ENCODE data around the gene ANKH.

The ANKH gene

GRCh38 chr5:14790220-14790619 is 81.4 kb downstream of the ANKH start:
- no peak for DNase-seq (ENCODE audit: low spot score)

- no peak for DNase-seq (ENCODE audit: low spot score)
Measured at GRCh38 chr5:14787801-14788579, 83.6 kb downstream of the ANKH start.

GRCh38 chr5:14783691-14784090 is 87.9 kb downstream of the ANKH start:
- DNase-seq (ENCODE audit: low spot score): no peak

DNA sequence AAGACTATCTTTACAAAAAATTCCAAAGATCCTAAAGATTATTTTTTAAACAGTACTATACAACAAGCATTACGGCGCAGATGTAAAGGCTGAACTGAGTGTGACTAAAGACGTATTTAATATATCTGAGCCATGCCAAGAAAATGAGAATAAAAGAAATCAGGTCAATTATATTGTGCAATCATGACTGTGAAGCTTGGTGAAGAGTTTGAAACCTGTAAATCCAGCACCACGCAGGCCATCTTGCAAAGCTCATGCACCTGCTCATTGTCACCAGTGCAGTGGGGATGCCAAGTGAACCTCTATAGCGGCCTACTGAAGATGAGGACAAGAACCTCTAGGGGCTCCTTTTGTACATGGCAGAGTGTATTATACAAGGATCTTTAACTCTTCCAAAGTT is 89.0 kb downstream of the ANKH start:
- no peak for DNase-seq (ENCODE audit: low spot score)

DNA sequence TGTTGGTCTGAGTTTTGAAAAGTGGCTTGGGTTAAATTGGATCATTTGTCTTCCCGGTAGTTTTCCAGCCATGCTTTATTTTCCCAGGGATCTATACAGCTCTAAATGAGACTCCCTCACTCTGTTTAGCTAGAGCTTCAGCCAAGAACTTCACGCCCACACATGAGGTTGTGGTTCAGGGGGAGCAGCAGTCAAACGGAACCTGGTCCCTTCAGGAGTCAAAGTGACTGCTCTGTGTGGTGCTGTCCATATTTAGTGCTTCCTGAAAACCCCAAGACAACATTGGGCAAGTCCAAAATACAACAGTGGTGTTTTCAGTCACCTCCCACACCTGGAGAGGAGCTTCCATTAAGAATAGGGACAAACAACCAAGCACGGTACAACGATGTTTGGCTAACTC is 90.5 kb downstream of the ANKH start:
- DNase-seq (ENCODE audit: low spot score): no peak

DNA sequence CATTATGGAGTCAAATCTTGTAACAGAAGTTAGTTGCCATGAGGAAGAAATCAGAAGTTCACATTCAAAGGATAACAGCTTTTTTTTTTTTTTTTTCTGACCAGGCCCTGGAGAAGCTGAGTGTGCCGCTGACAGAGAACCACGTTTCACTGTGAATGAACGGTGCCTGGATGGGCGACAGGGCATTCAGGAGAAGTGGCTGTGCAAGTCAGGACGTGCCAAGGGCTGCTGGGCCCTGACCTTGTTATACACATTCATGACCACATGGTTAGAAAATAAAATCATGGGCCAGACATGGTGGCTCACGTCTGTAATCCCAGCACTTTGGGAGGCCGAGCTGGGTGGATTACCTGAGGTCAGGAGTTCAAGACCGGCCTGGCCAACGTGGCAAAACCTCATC is 91.6 kb downstream of the ANKH start:
- no peak for DNase-seq (ENCODE audit: low spot score)

- no peak for DNase-seq (ENCODE audit: low spot score)
Measured at GRCh38 chr5:14778792-14779070, 92.8 kb downstream of the ANKH start.

DNA sequence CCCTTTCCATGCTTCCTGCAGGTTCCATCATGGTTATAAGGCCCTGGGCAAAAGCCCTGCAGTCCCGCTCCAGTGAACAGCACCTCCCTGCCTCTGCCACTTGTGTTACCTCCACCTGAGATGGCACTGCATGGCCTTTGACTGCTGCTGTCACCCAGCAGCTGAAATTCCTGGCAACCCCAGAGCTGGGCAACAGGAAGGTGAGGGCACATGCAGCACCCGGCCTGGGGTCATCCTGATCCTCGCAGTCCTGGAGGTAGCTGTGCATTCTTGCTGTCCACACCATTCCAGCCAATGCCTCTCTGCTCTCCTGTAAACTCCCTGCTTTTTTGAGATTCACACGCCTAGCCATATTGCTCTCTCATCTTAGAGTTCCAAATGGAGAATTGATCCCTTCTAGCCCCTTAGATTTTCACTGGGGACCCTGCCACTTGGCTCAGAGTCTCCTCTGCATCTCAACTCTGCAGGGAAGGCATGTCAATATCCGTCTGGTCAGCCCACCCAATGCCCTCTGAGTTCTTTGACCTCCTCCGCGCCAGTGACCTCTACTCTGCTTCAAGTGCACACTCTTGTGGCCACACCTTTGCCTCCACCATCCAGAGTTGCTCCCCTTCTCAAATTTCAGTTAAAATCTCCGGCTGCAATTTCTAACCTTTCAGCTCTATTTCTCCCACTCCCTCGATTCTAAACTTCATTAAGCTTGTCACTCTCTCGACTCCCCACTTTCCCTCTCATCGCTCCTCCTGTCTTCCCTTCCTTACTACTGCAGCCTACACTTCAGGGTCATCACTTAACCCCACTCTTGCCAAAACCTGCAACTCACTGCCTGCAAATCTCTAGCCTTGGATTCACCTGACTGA is 93.4 kb downstream of the ANKH start:
- no peak for DNase-seq (ENCODE audit: low spot score)

DNA sequence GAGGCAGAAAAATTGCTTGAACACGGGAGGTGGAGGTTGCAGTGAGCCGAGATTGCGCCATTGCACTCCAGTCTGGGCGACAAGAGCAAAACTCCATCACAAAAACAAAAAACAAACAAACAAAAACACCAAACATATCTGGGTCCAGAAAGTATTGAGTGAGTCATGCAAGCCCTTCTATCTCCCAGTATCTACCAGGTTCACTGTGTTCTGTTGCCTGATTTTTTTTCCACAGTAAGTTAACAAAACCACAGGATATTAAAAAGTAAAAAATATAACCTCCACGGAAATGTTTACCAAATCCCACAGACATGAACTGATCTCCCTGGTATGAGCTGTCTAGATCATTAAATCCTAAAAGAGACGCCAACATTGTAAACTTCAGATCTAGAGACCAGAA is 94.4 kb downstream of the ANKH start:
- no peak for DNase-seq (ENCODE audit: low spot score)

DNA sequence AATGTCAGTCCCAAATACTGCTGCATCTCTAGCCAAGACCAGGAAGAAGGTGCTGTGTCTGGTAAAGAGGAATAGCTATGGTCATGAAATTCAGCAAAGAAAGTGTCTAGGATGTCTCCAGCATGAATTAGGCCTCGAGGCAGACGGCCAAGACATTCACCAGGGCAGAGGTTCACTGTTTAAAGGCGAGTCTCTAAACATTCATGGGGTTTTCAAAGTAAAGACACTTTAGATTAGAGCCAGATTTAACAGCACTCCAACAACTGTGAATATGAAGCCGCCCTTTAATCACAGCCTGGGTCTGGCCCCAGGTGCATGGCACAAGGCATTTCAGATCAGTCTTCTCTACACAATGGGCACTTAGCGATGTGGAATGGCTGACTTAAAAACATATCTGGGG is 95.0 kb downstream of the ANKH start:
- DNase-seq (ENCODE audit: low spot score): no peak

DNA sequence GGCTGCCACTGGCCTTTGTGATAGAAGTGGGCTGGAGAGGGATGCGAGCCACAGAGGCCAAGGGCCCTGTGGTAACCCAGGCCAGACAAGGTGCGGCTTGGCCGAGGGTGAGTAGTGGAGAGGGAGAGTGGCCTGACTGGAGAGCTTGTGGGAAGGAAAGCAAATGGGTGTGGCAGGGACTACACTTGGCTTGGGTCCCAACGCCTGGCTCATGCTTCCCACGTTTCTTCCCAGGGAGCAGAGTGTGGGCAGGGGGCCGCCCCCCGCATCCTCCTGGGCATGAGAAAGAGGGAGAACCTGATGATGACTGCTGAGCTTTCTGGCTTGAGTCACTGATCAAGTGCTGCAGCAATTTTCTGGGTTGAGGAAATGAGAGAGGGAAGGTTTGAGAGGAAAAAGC is 95.7 kb downstream of the ANKH start:
- no peak for DNase-seq (ENCODE audit: low spot score)

DNA sequence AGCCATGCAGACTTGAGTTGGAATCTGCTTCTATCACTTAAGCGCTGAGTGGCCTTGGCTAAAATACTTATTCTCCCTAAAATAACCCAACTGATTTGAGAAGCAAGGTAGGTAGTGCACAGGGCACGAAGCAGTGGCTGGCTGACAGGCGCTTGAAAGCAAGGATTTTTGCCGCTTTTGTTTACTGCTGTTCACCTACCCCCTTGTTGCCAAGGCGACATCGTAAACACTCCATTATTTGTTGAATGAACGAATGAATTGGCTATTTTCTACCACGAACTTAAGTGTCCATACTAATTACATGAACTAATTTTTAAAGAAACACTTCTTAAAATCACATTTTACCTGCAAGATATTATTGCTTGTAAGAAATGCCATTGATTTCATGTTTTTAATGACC is 98.0 kb downstream of the ANKH start:
- DNase-seq (ENCODE audit: low spot score): no peak

GRCh38 chr5:14771972-14772371 is 99.6 kb downstream of the ANKH start:
- DNase-seq (ENCODE audit: low spot score): no peak

GRCh38 chr5:14771189-14771588 is 100.4 kb downstream of the ANKH start:
- DNase-seq (ENCODE audit: low spot score): no peak

- DNase-seq (ENCODE audit: low spot score): no peak
Measured at GRCh38 chr5:14768508-14769365, 102.8 kb downstream of the ANKH start.

DNA sequence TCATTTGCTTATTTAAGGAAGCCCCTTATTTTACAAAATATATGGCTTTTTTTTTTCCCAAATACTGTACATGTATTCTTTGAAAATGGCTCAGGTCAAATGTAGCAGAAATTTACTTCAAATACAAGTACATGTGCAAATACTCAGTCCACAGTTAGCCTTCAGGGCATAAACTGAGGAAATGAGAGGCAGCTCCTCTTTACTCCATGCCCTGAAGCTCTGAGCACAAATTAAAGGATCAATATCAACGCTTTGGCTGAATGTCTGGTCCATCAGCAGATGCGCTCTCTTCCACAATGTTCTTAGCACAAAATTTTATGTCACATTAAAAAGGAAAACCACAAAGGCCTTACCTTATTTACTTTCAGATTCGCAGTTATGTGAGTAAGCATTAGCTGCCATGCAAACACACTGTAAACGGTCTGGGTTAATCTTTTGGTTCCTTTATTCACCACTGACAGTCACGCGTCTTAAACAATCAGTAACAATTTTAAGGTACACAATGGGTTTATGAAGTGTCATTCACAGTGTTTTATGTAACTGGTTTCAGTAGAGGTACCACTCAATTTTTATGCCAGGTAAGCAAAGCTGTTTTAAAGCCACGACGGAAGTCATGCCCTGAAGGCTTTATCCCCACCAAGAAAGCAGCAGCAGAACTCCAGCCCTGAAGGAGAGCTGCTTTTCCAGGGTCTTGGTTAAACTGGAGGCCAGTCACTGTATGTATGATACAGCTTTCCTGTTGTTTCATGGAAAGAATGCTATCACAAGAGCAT is 103.7 kb downstream of the ANKH start:
- peak; percentile 25 for DNase-seq (ENCODE audit: low spot score)

DNA sequence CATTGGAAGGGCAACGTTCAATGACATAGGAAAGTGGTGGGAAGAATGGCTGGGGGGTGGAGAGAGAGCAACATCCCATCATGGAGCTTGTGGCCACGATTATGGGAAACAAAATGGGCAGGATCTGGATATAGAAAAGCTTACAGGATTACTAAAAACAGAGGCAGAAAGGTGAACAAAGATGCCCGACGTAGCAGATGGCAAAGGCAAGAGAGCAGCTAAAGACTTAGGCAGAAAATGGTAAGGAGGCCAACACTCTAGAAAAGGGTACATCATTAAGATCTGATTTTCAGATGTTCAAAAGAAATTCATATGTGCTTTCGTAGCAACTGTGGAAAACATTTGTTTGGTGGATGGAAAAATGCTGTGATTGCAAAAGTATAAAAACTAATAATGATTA is 104.5 kb downstream of the ANKH start:
- no peak for DNase-seq (ENCODE audit: low spot score)

- no peak for DNase-seq (ENCODE audit: low spot score)
Measured at GRCh38 chr5:14766584-14766983, 105.0 kb downstream of the ANKH start.

DNA sequence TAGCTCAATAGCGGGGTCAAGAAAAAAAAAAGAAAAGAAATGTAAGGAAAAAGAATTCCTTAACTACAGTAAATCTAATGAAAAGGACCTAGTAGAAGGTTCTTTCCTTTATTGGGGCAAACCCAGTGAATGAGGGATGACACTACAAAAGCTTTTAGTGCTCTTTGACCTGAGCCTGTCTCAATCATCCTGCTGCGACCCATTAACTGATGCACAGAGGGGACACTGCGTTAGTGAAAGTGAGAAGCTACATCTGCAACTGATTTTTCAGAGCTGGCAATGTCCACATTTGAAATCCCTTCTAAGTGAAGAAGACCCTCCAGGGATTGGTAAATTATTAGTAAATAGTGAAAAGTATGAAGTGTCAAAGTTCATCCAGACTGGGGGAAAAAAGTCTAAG is 106.0 kb downstream of the ANKH start:
- no peak for DNase-seq (ENCODE audit: low spot score)

DNA sequence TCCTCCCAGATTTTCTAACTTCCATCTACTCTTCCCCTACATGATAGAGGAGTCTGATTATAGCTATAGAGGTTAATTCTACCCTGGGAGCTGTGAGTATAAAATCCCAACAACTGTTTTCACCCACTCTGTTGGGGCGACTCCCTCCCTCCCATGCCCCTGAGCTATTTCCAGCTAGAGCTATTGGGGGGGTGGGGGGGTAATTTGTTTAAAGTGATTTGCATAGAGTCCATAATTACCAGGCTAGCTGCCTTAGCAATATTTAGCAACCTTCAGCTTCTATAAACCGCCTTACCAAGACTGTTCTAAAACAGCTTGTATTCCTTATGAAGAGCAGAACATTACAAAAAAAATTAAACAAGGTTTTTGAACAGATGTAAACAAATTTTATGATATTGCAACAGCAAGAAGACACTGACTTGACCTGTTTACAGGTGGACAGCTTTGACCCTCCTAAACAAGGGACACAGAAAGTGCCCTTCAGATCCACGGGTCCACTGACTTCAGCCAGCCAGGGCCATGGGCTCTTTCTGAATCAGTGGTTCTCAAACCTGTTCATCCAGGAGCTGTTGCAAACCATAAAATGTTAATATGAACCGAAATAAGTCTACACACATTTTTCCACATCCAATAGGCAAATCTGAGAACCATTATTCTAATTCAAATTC is 108.9 kb downstream of the ANKH start:
- DNase-seq (ENCODE audit: low spot score): no peak

GRCh38 chr5:14760548-14761002 is 111.0 kb downstream of the ANKH start:
- no peak for DNase-seq (ENCODE audit: low spot score)

All from CD4-positive, alpha-beta T cell treated with Interleukin-15 for 4 hours (primary cell).